Activated CD4-positive, alpha-beta T cell treated with anti-CD3 and anti-CD28 coated beads, Interleukin-2, amount 50 U/mL, for 1 hour (primary cell): ENCODE measurements around the gene ETV3L.
"Not testable (repeated sequence)": the region's sequence is repeated elsewhere in the genome, so short reads cannot be mapped to it uniquely, and the experiment has no call there.

Experiments
- DNase-seq: peaks from one replicate; pipeline ENCODE4 v3.0.0-alpha.2; 2020

ETV3L gene

GRCh38 chr1:157104598-157105293 lies 5.1 kb upstream of the ETV3L start:
- DNase-seq = no peak

GRCh38 chr1:157103268-157103667 lies 3.7 kb upstream of the ETV3L start:
- DNase-seq = no peak

DNA sequence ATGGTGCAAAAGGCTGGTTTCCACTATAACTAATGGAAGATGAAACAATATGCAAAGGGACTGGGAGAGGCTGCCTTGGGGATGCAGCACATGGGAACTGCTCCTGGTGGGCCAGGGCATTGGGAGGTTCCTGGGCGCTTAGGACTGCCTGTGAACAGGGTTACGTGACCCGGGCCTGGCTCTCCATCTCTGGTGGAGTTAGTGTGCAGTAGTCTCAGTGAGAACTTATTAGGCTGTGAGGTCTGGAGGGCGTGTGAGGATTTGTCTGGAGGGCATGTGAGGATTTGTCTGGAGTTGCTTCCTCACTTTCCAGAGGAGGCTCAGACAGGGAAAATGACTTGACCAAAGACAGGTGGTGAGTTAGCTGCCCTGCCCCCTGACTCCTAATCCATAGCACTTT lies 1.5 kb upstream of the ETV3L start:
- no peak for DNase-seq

GRCh38 chr1:157098987-157099632 lies 498 bp downstream of the ETV3L start:
- not testable (repeated sequence) for DNase-seq

DNA sequence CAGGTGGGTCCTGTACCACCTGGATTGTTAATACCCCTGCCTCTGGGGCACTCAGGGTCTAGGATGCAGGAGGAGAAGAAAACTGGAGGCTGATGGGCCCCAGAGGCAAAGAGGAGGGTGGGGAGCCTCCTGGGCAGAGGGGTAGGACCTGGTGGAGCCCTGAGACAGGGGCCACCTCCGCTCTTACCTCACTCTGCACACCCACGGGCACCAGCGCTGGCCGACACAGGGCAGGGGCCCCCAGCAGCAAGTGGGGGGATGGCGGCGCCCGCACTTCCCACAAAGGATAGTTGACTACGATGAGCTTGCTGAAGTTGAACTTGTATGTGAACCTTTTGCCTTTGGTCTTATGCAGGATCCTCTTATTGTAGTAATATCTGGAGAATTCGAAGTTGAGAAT lies 1.1 kb downstream of the ETV3L start:
- no peak for DNase-seq

DNA sequence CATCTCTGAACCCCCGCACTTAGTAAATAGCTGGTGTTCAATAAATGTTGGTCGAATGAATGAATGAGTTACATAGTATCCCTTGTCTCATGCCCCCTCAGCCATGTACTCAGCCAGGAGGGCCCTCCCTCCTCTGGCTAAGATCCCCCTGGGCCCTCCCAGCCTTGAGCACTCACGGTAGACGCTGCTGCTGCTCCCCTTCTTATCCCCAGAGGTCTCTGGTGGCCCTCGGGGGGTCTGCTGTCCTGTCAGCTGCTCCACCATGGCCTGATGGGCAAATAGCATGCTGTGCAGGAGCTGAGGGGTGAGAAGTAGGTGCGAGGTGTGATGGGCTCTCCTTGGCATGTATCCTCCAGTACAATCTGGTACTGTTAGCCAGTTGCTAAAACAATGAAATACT lies 1.9 kb downstream of the ETV3L start:
- no peak for DNase-seq

DNA sequence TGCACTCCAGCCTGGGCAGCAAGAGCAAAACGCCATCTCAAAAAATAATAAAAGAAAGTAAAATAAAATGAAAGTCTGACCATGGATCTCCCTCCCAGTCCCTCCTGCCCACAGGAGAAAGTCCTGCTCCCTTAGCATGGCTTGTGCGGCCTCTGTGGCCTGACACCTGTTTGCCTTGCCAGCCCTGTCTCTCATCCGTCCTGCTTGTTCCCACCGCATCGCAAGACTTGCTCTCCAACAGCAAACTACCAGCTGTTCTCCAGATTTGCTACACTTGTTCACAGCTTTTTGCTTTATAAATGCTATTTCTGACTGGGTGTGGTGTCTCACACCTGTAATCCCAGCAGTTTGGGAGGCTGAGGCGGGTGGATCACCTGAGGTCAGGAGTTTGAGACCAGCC lies 2.7 kb downstream of the ETV3L start:
- no peak for DNase-seq

- DNase-seq = no peak
Measured at GRCh38 chr1:157095551-157095950, 4.1 kb downstream of the ETV3L start.

- no peak for DNase-seq
Measured at GRCh38 chr1:157095091-157095490, 4.5 kb downstream of the ETV3L start.

GRCh38 chr1:157092831-157093230 lies 6.8 kb downstream of the ETV3L start:
- DNase-seq = no peak

DNA sequence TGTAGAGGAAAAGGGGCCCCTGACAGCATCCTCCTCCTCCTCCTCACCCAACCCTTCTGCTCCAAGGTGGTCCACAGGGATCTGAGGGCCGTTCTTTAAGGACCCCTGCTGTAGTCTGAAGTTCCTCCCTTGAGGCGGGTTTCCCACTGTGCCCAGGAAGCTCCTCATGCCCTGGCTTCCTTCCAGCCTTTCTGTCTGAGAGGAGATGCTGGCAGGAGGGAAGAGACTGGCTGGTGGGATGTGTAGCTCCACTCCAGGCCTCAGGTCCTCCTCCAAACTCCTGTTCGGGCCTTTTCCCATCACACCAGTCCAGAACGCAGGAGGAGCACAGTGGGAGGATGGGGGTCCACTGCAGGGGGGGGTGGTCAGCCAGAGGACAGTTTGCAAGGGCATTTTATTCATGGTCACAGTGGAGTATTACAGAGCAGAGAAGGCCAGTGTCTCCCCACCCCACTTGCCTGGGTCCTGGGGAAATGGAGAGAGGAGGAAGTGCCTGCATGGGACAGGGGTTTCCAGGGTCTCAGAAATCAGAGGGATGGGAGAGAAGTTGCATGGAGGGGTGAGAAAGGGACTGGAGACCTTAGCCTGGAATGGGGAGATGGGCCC lies 7.8 kb downstream of the ETV3L start:
- DNase-seq = no peak

DNA sequence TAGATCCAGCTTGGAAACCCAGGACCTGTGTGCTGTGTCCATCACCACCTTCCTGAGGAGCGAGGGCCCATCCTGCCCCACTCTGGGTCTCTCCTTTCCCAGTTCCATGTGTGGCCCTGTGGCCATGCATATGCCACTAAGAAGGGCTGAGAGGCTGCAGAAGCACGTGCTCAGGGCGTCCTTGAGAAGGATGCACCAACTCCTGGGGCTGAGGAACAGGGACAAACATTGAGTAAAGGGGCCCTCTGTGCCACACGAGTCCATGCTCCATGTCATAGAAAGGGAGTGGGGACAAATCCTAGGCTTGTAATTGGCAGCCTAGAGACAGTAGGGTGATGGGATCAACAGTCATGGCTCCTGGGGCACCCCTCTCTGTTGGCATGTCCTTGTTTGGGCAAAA lies 8.4 kb downstream of the ETV3L start:
- no peak for DNase-seq

DNA sequence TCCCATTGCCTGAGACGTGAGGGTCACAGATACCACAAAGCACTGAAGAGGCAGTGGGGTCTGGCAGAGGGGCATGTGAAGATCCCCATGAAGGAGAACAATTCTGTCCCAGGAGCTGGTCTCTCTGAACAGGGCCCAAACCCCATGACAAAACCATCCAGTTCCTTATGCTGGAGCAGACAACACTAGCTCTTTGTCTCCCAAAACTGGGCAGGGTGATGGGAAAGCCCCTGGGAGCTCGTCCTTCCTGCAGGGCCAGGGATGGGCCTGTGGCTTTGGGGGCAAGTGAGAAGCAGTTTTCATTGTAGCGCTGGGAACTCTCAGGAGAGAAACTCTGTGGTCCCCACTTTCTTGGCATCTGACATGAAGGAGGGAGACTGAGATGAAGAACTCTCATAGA lies 8.8 kb downstream of the ETV3L start:
- no peak for DNase-seq

- DNase-seq = peak; percentile 90
Measured at GRCh38 chr1:157090196-157090647, 9.4 kb downstream of the ETV3L start.

DNA sequence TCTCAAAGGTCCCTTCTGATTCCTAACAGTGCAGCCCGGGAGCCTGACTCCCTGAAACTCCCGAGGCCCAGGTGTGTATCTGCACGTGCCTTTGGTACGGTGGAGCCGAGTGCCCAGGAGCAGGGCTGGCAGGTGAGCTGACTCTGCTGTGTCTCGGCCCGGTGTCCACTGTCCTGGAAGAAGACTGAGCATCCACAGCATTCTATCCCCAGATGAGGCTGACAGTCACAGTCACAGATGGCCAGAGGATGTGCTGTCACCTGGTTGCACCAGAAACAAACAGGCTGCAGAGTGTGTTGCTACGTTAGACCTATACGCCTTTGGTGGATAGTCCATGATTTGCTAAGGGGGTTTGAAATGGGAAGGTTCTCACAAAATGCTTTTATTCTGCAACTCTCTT lies 9.8 kb downstream of the ETV3L start:
- DNase-seq = no peak

- DNase-seq = no peak
Measured at GRCh38 chr1:157088607-157089006, 11.0 kb downstream of the ETV3L start.

DNA sequence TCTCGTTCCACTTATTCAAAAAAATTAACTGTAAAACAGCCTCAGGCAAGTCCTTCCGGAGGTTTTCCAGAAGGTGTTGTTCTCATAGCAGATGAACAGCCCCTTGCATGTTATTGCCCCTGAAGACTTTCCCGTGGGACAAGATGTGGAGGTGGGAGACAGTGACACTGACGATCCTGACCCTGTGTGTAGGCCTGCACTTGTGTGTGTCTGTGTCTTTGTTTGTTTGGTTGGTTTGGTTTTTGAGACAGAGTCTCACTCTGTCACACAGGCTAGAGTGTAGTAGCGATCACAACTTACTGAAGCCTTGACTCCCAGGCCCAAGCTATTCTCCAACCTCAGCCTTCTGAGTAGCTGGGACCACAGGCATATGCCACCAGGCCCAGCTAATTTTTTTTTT lies 12.6 kb downstream of the ETV3L start:
- DNase-seq = no peak

DNA sequence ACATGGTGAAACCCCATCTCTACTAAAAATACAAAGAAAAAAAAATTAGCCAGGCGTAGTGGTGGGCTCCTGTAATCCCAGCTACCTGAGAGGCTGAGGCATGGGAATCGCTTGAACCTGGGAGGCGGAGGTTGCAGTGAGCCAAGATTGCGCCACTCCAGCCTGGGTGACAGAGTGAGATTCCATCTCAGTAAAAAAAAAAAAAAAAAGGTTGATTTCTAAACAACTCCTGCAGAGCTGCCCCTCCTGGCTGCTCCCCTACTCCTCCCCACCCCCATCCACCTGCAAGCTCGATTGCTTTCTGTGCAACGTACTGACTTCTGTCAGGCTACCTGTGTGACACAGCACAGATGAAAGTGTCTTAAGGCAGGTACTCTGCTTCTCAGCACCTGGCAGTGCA lies 13.3 kb downstream of the ETV3L start:
- DNase-seq = no peak

DNA sequence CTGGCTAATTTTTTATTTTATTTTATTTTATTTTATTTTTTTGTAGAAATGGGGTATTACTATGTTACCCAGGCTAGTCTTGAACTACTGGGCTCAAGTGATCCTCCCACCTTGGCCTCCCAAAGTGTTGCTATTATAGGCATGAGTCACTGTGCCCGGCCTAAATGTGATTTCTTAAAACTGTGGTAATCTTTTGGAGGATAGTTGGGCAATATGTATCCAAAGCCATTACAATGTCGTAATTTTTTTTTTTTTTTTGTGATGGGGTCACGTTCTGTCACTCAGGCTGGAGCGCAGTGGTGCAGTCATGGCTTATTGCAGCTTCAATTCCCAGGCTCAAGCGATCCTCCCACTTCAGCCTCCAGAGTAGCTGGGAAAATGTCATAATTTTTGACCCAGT lies 14.2 kb downstream of the ETV3L start:
- DNase-seq = no peak

DNA sequence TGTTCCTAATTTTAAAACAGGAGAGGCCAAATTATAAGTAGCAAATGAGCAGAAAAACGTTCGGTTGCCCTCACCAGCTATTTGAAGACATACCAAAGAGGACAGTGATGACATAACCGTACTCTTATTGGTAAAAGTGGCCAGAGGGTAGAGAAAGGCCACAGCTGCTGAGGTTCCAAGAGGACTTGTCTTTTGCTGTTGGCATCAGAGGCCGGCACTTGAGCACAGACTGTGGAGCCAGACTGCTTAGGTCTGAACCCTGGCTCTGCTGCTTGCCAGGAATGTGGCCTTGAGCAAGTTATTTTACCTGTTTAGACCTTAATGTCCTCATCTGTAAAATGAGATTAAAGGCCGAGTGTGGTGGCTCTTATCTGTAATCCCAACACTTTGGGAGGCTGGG lies 14.9 kb downstream of the ETV3L start:
- DNase-seq = no peak

GRCh38 chr1:157081707-157082106 lies 17.9 kb downstream of the ETV3L start:
- no peak for DNase-seq

- no peak for DNase-seq
Measured at GRCh38 chr1:157080714-157081113, 18.9 kb downstream of the ETV3L start.

- no peak for DNase-seq
Measured at GRCh38 chr1:157077394-157077793, 22.2 kb downstream of the ETV3L start.

DNA sequence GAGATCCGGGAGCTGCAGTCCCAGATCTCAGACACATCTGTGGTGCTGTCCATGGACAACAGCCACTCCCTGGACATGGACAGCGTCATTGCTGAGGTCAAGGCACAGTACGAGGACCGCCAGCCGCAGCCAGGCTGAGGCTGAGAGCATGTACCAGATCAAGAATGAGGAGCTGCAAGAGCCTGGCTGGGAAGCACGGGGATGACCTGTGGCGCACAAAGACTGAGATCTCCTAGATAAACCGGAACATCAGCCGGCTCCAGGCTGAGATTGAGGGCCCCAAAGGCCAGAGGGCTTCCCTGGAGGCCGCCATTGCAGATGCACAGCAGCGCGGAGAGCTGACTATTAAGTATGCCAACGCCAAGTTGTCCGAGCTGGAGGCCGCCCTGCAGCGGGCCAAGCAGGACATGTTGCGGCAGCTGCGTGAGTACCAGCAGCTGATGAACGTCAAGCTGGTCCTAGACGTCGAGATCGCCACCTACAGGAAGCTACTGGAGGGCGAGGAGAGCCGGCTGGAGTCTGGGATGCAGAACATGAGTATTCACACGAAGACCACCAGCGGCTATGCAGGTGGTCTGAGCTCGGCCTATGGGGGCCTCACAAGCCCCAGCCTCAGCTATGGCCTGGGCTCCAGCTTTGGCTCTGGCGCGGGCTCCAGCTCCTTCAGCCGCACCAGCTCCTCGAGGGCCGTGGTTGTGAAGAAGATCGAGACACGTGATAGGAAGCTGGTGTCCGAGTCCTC lies 25.5 kb downstream of the ETV3L start:
- peak; percentile 24 for DNase-seq
